GM21528 (cell line): ENCODE results near the gene TOR4A.
"Not testable (repeated sequence)": the region's sequence is repeated elsewhere in the genome, so short reads cannot be mapped to it uniquely, and the experiment has no call there.

Experiments
- ATAC-seq: cut with Tn5 transposase; IDR thresholded peaks from one replicate; pipeline ENCODE4 v1.9.1; 2021; ENCODE audit warnings: mild to moderate bottlenecking, moderate library complexity; ENCODE audit not compliant: unreplicated experiment, low FRiP score

Gene TOR4A

GRCh38 chr9:137251490-137252268 lies 25.8 kb upstream of the TOR4A start:
- ATAC-seq: no peak

GRCh38 chr9:137252555-137253506 lies 24.7 kb upstream of the TOR4A start:
- no peak for ATAC-seq

- no peak for ATAC-seq
These were observed 23.6 kb upstream of the TOR4A start for GRCh38 chr9:137253717-137254623.

- ATAC-seq: peak; percentile 66
These were observed 22.7 kb upstream of the TOR4A start, which contains the start of gene NELFB for GRCh38 chr9:137254624-137255447. TSS of gene NELFB (plus strand) at chr9:137255327.

GRCh38 chr9:137255448-137256114 lies 21.9 kb upstream of the TOR4A start:
- ATAC-seq: peak; percentile 33

GRCh38 chr9:137256362-137256761 lies 21.2 kb upstream of the TOR4A start:
- no peak for ATAC-seq

GRCh38 chr9:137256856-137257255 lies 20.7 kb upstream of the TOR4A start:
- no peak for ATAC-seq

GRCh38 chr9:137262173-137262908 lies 15.2 kb upstream of the TOR4A start:
- ATAC-seq: not testable (repeated sequence)

- no peak for ATAC-seq
These were observed 14.6 kb upstream of the TOR4A start for GRCh38 chr9:137262909-137263285.

- ATAC-seq: no peak
These were observed 14.0 kb upstream of the TOR4A start for GRCh38 chr9:137263506-137263905.

- no peak for ATAC-seq
These were observed 13.5 kb upstream of the TOR4A start for GRCh38 chr9:137264067-137264466.

- no peak for ATAC-seq
These were observed 11.9 kb upstream of the TOR4A start for GRCh38 chr9:137265496-137266161.

- no peak for ATAC-seq
These were observed 11.4 kb upstream of the TOR4A start for GRCh38 chr9:137266162-137266527.

GRCh38 chr9:137266585-137267453 lies 10.7 kb upstream of the TOR4A start:
- no peak for ATAC-seq

GRCh38 chr9:137267933-137268355 lies 9.6 kb upstream of the TOR4A start:
- ATAC-seq: no peak

- ATAC-seq: no peak
These were observed 8.9 kb upstream of the TOR4A start for GRCh38 chr9:137268538-137269201.
